Stimulated activated CD8-positive, alpha-beta memory T cell treated with anti-CD3 and anti-CD28 coated beads, Interleukin-4, amount 100 ng/mL, for 4 hours (primary cell): ENCODE measurements around the gene MOV10L1.

Source experiments
- DNase-seq, 2 donors: peaks; one replicate each; pipeline ENCODE4 v3.0.0-alpha.2; 2020; ENCODE audit warnings: low read depth in 2 of 2, low spot score in 1 of 2

MOV10L1 gene

DNA sequence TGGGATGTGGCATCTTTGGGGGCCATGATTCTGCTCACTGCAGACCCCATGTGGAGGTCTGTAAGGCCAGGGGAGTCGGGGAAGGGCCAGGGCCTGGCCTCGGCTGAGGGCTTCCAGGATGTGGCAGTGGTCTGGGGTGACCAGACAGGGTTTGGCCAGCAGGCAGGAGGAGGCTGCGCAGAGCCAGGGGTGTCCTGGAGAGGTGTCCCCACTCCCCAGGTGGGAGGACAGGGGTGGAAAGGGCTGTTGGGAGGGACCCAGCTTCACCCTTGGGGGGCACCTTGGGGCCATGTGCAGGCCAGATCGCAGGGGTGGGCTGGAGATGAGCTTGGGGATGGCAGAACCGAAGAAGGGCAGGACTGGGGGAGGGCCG is 84.2 kb downstream of the MOV10L1 start:
- no peak for DNase-seq

DNA sequence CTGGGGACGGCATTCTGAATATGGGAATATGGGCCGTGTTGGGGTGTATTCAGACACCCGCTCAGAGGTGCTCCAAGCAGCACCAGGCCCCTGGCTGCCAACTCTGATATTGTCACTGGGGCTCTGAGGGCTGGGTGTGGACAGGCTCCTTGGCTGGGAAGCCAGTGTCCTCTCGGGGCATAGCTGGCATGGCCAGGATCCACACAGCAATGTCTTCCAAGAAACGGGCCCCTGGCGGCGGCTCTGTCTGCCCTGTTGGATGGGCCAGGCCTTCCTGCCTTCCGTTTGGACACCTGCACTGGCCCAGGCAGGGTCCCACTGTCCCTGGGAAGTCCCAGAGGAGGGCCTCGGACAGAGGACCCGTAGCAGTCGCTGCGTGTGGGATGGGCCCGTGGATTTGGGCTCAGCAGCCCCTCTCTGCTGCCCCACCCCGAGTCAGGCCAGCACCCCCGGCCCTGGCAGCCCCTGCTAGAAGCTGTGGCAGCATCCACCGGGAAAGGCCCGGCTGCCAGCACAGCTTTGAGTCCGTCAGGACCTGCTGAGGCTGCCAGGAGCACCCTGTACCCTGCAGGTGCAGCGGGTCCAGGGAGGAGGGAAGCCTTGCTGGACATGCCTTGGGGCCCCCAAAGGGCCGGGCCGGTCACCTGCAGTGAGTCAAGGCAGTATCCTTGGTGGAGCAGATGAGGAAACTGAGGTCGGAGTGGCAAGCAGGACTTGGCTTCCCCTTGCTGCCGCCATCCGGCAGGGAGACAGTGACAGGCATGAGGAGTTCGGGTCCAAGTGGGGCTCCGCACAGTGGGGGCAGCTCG is 84.8 kb downstream of the MOV10L1 start:
- no peak for DNase-seq

DNA sequence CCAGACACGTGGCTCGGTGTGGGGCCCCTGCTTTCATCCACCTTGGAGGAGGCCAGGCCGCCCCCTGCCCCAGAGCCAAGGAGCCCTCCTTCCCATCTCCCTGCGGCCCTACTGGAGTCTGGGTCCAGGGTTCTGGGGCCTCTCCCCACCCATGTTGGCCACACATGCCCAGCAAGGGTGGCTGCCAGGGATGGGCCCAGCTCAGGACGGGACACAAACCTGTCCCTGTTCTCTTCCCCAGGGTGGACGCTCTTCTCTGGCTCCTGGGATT is 85.3 kb downstream of the MOV10L1 start:
- no peak for DNase-seq

DNA sequence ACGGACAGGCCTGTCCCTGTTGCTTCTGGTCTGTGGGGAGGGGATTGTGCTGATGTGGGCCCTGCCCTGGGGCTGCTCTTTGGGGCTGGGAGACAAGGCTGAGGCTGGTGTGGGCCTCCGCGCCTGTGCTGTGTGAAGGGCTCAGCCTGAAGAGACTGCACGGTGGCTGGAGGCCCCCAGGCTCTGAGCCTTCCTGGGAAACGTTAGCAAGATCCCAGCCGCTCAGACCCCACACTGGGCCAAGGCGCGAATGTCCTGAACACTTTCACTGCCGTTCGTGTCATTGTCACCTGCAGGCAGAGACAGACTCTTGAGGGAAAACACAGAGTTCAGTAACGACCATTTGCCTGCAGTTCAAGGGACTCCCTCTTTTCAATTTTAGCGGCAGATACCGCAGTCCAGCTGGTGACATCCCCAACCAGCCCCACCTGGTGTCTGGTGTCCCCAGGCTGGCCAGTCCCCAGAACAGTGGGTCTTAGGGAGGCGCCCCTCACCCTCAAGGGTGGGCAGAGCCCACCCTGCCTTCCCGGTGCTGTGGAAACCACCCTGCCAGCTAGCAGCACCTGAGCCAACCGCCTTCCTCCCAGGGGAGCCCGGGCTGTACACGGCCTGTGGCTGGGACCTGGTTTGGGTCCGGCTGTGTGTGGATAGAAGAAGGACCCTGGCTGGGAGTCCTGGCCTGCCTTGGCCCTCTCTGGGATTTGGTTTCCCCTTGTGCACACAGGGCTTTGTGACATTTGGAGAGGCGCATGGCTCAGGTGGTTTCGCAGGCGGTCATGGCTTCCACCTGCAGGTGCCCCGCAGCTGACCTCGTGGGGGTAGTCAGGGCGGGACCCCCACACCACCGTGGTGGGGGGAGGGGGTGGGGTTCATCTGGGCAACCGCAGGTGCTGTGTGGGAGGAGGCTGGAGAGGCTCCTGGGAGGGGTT is 86.4 kb downstream of the MOV10L1 start:
- no peak for DNase-seq

DNA sequence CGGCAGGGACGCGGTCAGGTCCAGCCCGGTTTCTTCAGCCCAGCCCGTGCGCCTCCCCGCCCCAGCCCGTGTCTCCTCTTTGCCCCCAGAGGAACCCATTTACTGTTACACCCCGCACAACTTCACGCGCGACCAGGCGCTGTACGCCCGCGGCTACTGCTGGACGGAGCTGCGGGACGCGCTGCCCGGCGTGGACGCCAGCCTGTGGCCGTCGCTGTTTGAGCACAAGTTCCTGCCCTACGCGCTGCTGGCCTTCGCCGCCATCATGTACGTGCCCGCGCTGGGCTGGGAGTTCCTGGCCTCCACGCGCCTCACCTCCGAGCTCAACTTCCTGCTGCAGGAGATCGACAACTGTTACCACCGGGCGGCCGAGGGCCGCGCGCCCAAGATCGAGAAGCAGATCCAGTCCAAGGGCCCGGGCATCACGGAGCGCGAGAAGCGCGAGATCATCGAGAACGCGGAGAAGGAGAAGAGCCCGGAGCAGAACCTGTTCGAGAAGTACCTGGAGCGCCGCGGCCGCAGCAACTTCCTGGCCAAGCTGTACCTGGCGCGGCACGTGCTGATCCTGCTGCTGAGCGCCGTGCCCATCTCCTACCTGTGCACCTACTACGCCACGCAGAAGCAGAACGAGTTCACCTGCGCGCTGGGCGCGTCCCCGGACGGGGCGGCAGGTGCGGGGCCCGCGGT is 87.2 kb downstream of the MOV10L1 start:
- DNase-seq, result no peak

DNA sequence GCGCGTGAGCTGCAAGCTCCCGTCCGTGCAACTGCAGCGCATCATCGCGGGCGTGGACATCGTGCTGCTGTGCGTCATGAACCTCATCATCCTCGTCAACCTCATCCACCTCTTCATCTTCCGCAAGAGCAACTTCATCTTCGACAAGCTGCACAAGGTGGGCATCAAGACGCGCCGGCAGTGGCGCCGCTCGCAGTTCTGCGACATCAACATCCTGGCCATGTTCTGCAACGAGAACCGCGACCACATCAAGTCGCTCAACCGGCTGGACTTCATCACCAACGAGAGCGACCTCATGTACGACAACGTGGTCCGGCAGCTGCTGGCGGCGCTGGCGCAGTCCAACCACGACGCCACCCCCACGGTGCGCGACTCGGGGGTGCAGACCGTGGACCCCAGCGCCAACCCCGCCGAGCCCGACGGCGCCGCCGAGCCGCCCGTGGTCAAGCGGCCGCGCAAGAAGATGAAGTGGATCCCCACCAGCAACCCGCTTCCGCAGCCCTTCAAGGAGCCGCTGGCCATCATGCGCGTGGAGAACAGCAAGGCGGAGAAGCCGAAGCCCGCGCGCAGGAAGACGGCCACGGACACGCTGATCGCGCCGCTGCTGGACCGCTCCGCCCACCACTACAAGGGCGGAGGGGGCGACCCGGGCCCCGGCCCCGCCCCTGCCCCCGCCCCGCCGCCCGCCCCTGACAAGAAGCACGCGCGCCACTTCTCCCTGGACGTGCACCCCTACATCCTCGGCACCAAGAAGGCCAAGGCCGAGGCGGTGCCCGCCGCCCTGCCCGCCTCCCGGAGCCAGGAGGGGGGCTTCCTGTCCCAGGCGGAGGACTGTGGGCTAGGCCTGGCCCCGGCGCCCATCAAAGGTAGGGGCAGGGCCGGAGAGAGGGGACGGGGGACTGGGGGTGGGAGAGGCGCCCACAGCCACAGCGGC is 88.0 kb downstream of the MOV10L1 start:
- no peak for DNase-seq

DNA sequence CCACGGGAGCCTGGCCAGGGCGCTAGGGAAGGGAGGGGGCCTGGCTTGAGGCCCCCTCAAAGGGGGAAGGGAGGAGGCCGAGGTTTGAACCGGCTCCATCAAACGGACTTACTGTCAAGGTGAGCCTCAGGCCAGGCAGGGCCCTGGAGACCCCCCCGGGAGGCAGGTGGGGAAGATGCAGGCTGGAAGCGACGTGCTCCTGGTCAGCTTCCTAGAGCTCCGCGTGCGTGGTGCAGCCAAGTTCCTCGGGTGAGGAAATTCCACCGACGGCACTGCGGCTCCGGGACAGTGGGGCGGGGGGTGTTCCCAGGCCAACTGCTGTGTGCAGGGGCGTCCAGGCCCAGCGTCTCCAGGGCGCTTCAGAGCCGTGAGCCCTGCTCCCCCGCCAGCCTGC is 88.7 kb downstream of the MOV10L1 start:
- no peak for DNase-seq

DNA sequence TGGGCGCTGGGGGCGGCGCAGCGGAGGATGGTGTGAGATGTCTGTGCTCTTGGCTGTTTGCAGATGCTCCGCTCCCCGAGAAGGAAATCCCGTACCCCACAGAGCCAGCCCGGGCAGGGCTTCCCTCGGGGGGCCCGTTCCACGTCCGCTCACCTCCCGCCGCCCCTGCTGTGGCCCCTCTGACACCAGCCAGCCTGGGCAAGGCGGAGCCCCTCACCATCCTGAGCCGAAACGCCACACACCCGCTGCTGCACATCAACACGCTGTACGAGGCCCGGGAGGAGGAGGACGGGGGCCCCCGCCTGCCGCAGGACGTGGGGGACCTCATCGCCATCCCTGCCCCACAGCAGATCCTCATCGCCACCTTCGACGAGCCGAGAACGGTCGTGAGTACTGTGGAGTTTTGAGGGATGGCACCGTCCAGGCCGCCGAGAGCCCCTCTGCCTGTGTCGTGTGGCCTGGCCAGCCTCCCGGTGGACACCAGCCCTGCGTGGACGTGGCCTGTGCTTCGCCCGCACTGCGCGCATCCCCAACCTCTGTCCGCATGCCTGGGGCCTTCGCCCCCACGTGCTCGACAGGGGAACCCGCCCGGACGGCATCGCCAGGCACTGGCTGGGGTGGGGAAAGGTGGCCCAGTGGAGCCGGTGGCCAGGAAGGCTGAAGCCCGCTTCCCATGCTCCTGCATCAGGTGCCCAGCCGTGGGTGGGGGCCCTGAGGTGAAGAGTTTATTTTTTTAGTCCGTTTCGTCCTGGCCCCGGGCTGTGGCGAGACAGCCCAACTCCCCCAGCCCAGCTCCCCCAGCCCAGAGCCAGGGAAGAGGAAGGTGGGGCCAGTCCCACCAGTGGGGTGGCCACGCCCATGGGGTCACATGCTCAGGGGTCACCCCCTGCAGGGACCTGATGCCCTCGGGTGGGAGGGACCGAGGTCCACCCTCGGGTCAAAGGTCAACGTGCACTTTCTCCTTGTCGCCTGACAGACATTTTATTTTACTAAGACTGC is 89.4 kb downstream of the MOV10L1 start:
- no peak for DNase-seq

DNA sequence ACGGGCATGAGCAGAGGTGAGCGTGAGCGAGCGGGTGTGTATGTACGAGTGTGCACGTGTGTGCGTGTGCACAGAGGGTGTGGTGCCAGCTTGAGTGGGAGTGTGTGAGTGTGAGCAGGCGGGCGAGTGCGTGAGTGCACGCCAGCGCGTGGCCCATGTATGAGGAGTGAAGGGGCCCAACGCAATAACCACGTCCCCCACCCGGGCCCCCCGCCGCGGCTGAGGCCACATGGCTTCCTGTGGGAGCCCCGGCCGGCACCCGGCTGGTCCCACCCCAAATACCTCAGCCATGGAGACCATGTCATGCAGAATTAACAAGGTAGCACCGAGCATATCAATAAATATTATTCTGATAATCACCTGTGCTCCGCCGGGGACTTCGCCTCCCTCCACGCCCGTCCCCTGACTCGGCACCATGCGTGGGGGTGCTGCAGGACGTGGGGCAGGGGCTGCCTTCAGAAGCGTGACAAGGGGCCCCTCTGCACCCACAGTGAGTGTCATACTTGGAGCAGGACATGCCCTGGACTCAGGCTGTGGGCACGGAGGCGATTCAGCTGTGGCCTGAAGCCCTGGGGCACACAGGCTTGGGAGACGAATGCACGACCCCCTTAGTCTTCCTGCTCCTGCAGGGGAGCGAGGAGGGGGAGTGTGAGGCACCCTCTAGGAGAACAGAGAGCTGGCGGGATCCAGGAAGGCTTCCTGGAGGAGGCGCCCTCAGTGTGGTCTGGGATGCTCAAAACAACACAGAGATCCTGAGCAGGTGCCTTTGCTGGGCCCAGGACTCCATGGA is 90.3 kb downstream of the MOV10L1 start:
- no peak for DNase-seq

DNA sequence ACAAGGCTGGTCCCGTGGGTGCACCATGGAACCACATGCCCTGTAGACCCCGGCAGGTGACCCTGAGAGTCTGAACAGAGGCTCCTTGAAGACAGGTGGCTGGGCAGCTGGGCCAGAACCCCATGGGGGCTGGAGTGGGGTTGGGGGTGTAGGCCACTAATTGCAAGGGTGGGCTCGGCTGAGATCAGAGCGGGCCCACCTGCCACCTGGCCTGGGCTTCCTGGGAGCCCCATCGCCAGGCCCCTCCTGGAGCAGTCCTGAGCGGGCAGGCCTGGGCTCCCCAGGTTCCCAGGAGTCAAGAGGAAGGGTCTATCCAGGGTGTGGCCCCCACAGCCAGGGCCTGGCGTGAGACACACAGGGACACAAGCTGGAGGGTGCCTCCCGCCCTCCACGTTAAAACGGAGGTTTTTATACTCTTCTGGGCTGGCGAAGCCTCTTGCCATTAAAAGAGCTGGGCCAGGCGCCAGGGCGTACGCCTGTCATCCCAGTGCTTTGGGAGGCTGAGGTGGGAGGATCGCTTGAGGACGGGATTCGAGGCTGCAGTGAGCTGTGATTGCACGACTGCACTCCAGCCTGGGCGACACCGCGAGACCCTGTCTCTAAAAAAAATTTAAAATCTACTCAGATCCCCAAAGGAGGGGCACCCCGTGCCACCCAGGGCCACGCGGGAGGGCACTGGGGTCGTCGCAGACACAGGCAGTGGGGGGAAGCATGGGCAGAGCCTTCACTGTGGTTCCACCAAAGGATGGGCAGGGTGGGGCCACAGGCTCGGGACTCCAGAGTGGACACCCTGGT is 91.1 kb downstream of the MOV10L1 start:
- no peak for DNase-seq

DNA sequence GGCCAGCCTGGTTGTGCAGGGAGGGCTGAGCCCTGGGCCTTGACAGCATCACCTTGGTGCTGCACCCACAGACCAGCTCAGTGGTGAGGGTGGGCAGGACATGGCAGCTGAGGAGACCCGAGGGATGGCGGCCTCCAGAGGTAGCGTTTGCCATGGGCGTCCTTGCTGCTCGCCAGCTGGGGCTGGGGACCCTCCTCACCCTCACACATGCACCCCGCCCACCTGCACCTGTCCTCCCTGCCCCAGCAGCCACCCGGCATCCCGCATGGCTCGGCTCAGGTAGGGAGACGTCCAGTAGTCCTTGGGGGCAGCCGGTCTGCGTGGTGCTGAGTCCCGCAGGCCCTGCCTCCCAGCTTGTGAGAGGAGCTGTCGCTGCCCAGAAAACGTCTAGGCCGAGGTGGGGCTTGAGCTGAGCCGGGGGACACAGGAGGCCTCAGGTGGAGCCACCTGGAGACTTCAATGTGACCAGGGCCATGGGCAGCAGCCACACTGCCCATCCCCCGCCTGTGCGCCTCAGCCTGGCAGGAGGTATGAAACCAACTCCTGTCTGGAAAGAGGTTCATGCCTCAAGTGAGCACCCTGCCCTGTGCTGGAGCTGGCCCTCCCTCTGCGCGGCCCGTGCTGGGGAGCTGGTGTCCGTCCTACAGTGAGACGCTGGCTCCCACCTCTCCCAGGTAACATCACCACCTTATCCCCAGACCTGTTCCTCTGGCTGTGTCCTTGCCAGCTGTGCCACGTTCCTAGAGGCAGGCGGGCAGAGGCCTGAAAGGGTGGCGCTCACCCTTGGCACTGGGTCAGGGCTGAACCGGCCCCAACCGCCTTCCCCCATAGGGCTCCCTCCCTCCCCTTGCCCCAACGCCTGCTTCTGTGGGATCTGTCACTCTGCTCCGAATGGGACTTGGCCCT is 92.6 kb downstream of the MOV10L1 start:
- no peak for DNase-seq

DNA sequence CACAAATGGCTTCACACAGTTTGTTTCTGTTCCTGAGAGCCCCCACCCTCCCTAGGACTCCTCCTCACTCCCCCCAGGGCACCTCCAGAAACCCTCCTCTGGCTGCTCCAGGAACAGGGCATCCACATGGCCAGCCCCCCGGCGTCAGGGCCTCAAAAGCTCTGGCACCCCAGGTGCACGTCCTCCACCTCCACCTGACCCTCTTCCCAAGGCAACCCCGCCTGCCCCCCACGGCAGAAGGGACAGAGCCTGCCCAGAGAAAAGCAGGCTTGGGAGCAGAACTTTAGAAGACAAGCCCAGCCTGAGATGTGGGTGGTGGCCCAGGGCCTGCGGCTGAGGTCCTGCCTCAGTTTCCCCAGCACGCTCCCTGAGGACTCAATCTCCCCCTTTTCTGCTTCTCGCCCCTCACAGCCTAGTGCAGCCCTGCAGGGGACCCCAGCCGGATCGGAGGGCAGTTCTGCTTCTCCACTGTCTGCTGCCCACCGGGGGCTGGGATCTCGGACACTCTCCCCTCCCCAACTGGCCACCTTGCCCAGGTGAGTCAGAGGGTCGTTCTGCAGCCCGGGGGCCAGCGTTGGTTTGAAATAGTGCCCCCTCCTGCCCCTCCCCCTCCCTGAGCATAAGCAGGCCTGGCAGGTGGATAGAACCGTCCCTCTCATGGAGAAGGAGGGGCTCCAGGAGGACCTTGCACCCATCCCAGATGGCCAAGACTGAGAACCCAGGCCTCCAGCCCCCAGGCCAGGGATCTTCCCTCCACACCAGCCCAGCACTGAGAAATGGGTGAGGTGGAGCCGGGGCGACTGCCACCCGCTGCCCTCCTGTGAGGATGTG is 93.5 kb downstream of the MOV10L1 start:
- no peak for DNase-seq

DNA sequence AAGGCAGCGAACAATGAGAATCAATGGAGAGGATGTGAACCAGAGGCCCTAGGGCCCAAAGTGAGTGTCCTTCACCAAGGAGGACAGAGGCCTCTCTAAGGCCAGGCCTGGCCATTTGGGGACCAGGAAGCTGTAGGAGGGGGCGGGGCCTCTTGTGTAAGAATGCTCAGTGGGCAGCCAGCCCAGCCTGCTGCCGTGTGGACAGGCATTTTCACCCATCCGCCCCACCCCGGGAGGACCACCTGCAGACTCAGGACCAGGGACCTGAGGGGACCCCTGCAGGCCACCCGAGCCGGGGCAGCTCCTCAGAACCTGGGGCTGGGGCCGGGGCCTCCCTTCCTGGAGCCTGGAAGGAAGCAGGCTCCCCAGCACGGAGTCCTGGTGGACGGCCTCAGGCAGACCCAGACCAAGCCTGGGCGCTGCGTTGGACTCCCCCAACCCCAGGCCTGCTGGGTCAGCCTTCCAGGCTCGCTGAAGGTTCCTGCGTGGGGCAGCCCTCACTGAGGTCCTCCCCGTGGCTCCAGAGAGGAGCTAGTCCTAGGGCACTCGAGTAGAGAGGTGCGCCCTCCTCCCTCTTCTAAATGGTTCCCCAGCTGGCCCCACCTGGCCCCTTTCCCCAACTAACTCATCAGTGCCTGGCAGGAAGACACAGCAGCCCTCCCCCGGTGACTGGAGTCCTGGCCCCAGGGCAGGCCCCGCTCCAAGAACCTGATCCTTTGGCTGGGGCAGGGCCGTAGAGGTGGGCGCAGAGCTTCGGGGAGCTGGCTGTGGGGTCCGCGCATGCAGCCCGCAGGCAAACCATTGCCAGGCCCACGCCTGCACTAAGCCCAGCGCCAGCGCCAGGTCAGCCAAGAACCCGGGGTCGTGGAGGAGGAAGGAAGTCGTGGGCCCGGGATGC is 94.4 kb downstream of the MOV10L1 start:
- no peak for DNase-seq

DNA sequence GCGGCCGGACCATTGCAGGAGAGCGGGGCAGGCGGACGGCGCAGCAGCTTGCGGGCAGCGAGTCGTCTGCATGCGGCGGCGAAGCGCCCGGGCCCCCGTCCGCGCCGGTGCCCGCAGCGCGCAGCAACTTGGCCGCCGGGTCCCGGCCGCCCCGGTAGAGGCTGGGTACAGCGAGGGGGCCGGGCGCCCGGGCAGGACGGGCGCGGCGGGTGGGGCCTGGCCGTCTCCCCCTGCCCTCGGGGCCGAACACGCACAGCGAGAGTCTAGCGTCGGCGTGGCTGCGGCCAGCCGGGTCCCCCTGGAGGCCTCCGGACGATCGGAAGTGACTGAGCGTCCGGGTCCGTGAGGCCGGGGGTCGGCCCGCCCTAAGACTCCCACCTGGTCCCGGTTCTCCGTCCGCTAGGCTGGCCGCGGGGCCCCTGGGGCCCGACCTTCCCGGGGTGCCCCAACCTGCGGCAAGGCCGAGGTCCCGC is 95.1 kb downstream of the MOV10L1 start:
- no peak for DNase-seq
